NB4 (cell line): Measurements from ENCODE around the gene KDM6A.

Experiments used
- TF ChIP-seq, protein P1 (sequence below): IDR thresholded peaks from one replicate; pipeline ENCODE4 v1.5.1; 2012; ENCODE audit warnings: low read depth, low read length
- TF ChIP-seq, protein P2 (sequence below): IDR thresholded peaks from 2 replicates; pipeline ENCODE4 v1.6.1; 2011; ENCODE audit warnings: low read depth, low read length

DNA sequence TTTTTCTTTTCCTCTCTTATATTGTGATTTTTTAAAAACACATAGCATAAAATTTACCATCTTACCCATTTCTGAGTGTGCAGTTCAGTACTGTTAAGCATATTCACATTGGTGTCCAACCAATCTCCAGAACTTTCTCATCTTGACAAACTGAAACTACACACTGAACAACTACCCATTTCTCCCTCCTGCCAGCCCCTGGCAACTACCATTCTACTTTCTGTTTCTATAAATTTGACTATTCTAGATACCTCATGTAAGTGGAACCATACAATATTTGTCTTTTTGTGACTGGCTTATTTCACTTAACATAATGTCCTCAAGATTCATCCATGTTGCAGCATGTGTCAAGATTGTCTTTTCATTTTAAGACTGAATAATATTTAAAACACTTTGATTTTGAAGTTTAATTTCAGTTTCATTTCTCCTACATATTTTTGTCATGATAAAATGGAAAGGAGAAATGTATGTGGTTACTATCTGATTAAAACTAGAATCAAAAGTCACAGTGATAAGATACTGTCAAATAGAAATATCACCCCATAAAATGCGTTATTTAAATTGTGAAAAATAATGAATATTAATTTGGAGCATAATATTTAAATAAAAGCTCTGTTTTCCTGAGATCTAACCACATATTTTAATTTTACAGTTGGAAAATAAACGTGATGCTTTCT is 204.9 kb downstream of the KDM6A start:
- TF ChIP-seq, protein P1, sequence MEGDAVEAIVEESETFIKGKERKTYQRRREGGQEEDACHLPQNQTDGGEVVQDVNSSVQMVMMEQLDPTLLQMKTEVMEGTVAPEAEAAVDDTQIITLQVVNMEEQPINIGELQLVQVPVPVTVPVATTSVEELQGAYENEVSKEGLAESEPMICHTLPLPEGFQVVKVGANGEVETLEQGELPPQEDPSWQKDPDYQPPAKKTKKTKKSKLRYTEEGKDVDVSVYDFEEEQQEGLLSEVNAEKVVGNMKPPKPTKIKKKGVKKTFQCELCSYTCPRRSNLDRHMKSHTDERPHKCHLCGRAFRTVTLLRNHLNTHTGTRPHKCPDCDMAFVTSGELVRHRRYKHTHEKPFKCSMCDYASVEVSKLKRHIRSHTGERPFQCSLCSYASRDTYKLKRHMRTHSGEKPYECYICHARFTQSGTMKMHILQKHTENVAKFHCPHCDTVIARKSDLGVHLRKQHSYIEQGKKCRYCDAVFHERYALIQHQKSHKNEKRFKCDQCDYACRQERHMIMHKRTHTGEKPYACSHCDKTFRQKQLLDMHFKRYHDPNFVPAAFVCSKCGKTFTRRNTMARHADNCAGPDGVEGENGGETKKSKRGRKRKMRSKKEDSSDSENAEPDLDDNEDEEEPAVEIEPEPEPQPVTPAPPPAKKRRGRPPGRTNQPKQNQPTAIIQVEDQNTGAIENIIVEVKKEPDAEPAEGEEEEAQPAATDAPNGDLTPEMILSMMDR, result no peak
- TF ChIP-seq, protein P2, sequence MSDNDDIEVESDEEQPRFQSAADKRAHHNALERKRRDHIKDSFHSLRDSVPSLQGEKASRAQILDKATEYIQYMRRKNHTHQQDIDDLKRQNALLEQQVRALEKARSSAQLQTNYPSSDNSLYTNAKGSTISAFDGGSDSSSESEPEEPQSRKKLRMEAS, result no peak
